Stimulated activated CD4-positive, alpha-beta T cell treated with anti-CD3 and anti-CD28 coated beads, Interleukin-1b, Interleukin-23, amount 100 ng/mL, for 4 hours (primary cell): ENCODE results near the gene CEBPB.
"Not testable (repeated sequence)": the region's sequence is repeated elsewhere in the genome, so short reads cannot be mapped to it uniquely, and the experiment has no call there.

Experiments used
- DNase-seq, 2 donors: peaks; one replicate each; pipeline ENCODE4 v3.0.0-alpha.2; 2020; ENCODE audit warnings: low read depth in 2 of 2

CEBPB gene

GRCh38 chr20:50190251-50191064, at the start of gene CEBPB:
Gene CEBPB (plus strand): TSS chr20:50190830. CDS start chr20:50191034, 204 bp downstream.
- peak; percentile 77 for DNase-seq

- no peak for DNase-seq
These were observed 49.5 kb upstream of the CEBPB start for GRCh38 chr20:50141018-50141675.

- DNase-seq = no peak
These were observed 48.6 kb upstream of the CEBPB start for GRCh38 chr20:50141811-50142561.

GRCh38 chr20:50142812-50143211, 47.8 kb upstream of the CEBPB start:
- DNase-seq = no peak

- no peak for DNase-seq
These were observed 46.3 kb upstream of the CEBPB start for GRCh38 chr20:50144362-50144761.

GRCh38 chr20:50145566-50145965, 45.1 kb upstream of the CEBPB start:
- DNase-seq = no peak

- no peak for DNase-seq
These were observed 44.4 kb upstream of the CEBPB start for GRCh38 chr20:50146214-50146613.

- DNase-seq = peak; percentile 57 to 74
These were observed 43.6 kb upstream of the CEBPB start for GRCh38 chr20:50146732-50147662.

GRCh38 chr20:50149481-50150254, 41.0 kb upstream of the CEBPB start:
- no peak for DNase-seq

- no peak for DNase-seq
These were observed 39.4 kb upstream of the CEBPB start for GRCh38 chr20:50151034-50151743.

GRCh38 chr20:50152394-50153152, 38.1 kb upstream of the CEBPB start:
- DNase-seq = no peak

- DNase-seq = peak in 1 of 2 donors; percentile 13
These were observed 37.5 kb upstream of the CEBPB start for GRCh38 chr20:50153153-50153499.

- DNase-seq = peak; percentile 60 to 75
These were observed 36.9 kb upstream of the CEBPB start, which contains the start of gene PEDS1 for GRCh38 chr20:50153500-50154377. Gene PEDS1 (minus strand): TSS chr20:50153723. CDS start chr20:50153637, 86 bp downstream.

- not testable (repeated sequence) for DNase-seq
These were observed 29.1 kb upstream of the CEBPB start for GRCh38 chr20:50161494-50161893.

GRCh38 chr20:50163570-50164317, 26.9 kb upstream of the CEBPB start:
- no peak for DNase-seq

GRCh38 chr20:50165684-50166554, 24.7 kb upstream of the CEBPB start:
- peak; percentile 72 to 75 for DNase-seq
